HepG2 (cell line): Measurements from ENCODE around the gene DPY19L1. TPM values are rescaled to one million over a fixed set of nuclear protein-coding genes. Genes with fewer than 3 reads are reported as not detected.
A peak's percentile ranks its signal among the peaks of the same experiment; 100 is the strongest.

Source experiments
- ATF4 ChIP-seq, 2 experiments: fragments of 450-650 bp in 1 of 2; sonication (generic) in 1 of 2; formaldehyde crosslinking; IDR thresholded peaks; 2 replicates each; pipeline versions ENCODE4 v1.5.0 to v1.8.0; 2020 to 2022; ENCODE audit warnings: mild to moderate bottlenecking in 1 of 2, missing genetic modification reagents in 1 of 2
- BATF2 ChIP-seq: sonication (generic); formaldehyde crosslinking; IDR thresholded peaks from 2 replicates; pipeline ENCODE4 v1.8.0; 2022; ENCODE audit warnings: mild to moderate bottlenecking, missing genetic modification reagents, moderate library complexity
- HOMEZ ChIP-seq: IDR thresholded peaks from 2 replicates; pipeline ENCODE4 v1.6.1; 2016; ENCODE audit warnings: low read depth
- HOXA9 ChIP-seq: sonication (generic); formaldehyde crosslinking; IDR thresholded peaks from 2 replicates; pipeline ENCODE4 v1.8.1; 2022; ENCODE audit warnings: missing genetic modification reagents, mild to moderate bottlenecking, moderate library complexity, borderline replicate concordance
- MAFK ChIP-seq, 2 experiments: IDR thresholded peaks in 1 of 2; conservative IDR thresholded peaks in 1 of 2; 2 replicates each; pipeline ENCODE4 v1.6.1; 2011; ENCODE audit warnings: improper control_type of control experiment in 2 of 2, low read length in 2 of 2
- SP2 ChIP-seq: sonication (generic); formaldehyde crosslinking; IDR thresholded peaks from 2 replicates; pipeline ENCODE4 v1.5.1; 2020; ENCODE audit warnings: mild to moderate bottlenecking, missing genetic modification reagents
- UBTF ChIP-seq: sonication (generic); formaldehyde crosslinking; IDR thresholded peaks from 2 replicates; pipeline ENCODE4 v1.4.0; 2020; ENCODE audit warnings: mild to moderate bottlenecking, missing genetic modification reagents
- ZFP36 ChIP-seq: fragments of 150-350 bp; IDR thresholded peaks from 2 replicates; pipeline ENCODE4 v1.6.1; 2018; ENCODE audit warnings: borderline replicate concordance, low read length, low read depth; ENCODE audit not compliant: partially characterized antibody
- ZFP36L2 ChIP-seq: sonication (generic); formaldehyde crosslinking; IDR thresholded peaks from 2 replicates; pipeline ENCODE4 v1.4.0; 2020; ENCODE audit warnings: missing genetic modification reagents
- ZFY ChIP-seq: sonication (generic); formaldehyde crosslinking; IDR thresholded peaks from 2 replicates; pipeline ENCODE4 v1.4.0; 2020; ENCODE audit warnings: missing genetic modification reagents
- ZHX2 ChIP-seq, 2 experiments: sonication (generic) in 1 of 2; formaldehyde crosslinking in 1 of 2; IDR thresholded peaks; 2 replicates each; pipeline versions ENCODE4 v1.6.1 to v1.9.0; 2014 to 2022; ENCODE audit warnings: antibody characterized with exemption in 1 of 2, borderline replicate concordance in 1 of 2, inconsistent platforms in 1 of 2, low read depth in 1 of 2, missing genetic modification reagents in 1 of 2
- ZNF326 ChIP-seq: sonication (generic); formaldehyde crosslinking; IDR thresholded peaks from 2 replicates; pipeline ENCODE4 v1.4.0; 2020; ENCODE audit warnings: missing genetic modification reagents, borderline replicate concordance
- ZSCAN31 ChIP-seq: sonication (generic); formaldehyde crosslinking; IDR thresholded peaks from 2 replicates; pipeline ENCODE4 v1.5.0; 2020; ENCODE audit warnings: low read depth, mild to moderate bottlenecking, missing genetic modification reagents
- ZUFSP ChIP-seq: sonication (generic); formaldehyde crosslinking; IDR thresholded peaks from 2 replicates; pipeline ENCODE4 v1.9.0; 2021; ENCODE audit warnings: missing genetic modification reagents, mild to moderate bottlenecking, borderline replicate concordance
- polyA plus RNA-seq, 8 experiments: library from polyadenylated mRNA; depleted of rRNA in 3 of 8; stranded (reverse) in 7 of 8; unstranded in 1 of 8; fragments of >200 nt; fragmentation: Illumina TruSeq in 4 of 8; extraction: Trizol in 4 of 8; gene quantifications; 2 replicates each; pipeline versions ENCODE4 v1.2.1 to v1.2.3, GENCODE V29; 2011 to 2016; ENCODE audit warnings: low read depth in 4 of 8, missing spikeins in 1 of 8, mixed read lengths in 1 of 8; ENCODE audit not compliant: insufficient read depth in 1 of 8
- total RNA-seq, 5 experiments: library from RNA; depleted of rRNA; stranded (reverse); fragments of >200 nt; fragmentation: Illumina TruSeq; extraction: Trizol; gene quantifications; 2 replicates each; pipeline ENCODE4 v1.2.3, GENCODE V29; 2016; ENCODE audit warnings: low read depth in 1 of 5

DPY19L1 gene
- total and polyA plus RNA-seq, 2 of the 13 experiments (the other 11 are each of a cell fraction or from before 2014, with no cell fraction given), result 18.9 to 32.6 TPM

- TF ChIP-seq ZUFSP (no peak), HOXA9 (no peak), UBTF (CRISPR knock-in tag) (no peak), HOMEZ (peak; percentile 73; the same call in 1 of the 2 replicates), ZFP36L2 (no peak), ZNF326 (CRISPR knock-in tag) (no peak), ZHX2 (IDR thresholded peaks at IDR 0.05; ENCODE audit: low read depth) (no peak), ZHX2 (CRISPR knock-in tag; IDR thresholded peaks at IDR 0.05; ENCODE audit: borderline replicate concordance) (no peak), ZSCAN31 (no peak), ZFP36 (no peak), SP2 (CRISPR knock-in tag) (no peak), BATF2 (no peak), MAFK (conservative IDR thresholded peaks at IDR 0.05 in 1 of 2, IDR thresholded peaks at IDR 0.05 in 1 of 2; ENCODE audit: low read length in 2 of 2) (no peak), ZFY (CRISPR knock-in tag) (no peak), ATF4 (CRISPR knock-in tag; IDR thresholded peaks at IDR 0.05) (peak in 1 of 2 experiments; percentile 96; a peak in 2 of 4 replicates)
Measured at GRCh38 chr7:34939175-34939574, 98.1 kb downstream of the DPY19L1 start (continued).
